ENCODE results near the gene ZNF688. TPM values are rescaled to one million over a fixed set of nuclear protein-coding genes. Genes with fewer than 3 reads are reported as not detected.

The ZNF688 gene
- total RNA-seq, 1 donor from 2014 or later = 9.2 TPM

DNA sequence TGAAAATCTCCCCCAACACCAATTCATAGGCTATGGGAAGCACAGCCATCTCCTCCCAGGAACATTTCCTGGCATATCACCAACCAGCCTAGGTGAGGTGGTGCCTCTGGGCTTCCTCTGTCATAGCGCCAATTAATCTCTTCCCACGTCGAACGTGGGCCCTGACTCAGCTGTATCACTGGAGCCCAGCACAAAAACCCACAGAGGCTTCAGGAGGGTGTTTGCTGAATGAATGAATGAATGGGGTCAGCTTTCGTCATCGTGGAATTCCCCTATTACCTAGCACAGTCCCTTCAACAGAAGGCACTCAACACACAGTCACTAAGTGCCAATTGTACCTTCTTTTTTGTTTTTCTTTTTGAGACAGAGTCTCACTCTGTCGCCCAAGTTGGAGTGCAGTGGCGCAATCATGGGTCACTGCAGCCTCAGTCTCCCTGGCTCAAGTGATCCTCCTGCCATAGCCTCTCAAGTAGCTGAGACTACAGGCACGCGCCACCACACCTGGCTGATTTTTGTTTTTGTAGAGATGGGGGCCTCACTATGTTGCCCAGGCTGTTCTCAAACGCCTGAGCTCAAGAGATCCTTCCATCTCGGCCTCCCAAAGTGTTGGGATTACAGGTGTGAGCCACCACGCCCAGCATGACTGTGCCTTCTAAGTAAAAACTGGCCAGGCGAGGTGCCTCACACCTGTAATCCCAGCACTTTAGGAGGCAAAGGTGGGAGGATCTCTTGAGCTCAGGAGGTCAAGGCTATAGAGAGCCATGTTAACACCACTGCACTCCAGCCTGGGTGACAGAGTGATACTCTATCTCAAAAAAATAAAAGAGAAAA is 4.1 kb downstream of the ZNF688 start:
- Histone ChIP-seq H3K36me3 (ENCODE audit: control insufficient read depth, insufficient read depth, low read length) (no peaks in the 10 kb centered on the region), H3K4me3 (ENCODE audit: low read depth, low read length) (no peak overlapping the region), H3K27me3 (ENCODE audit: control insufficient read depth, insufficient read depth, low read length) (no peaks in the 10 kb centered on the region)
- TF ChIP-seq, protein P1, sequence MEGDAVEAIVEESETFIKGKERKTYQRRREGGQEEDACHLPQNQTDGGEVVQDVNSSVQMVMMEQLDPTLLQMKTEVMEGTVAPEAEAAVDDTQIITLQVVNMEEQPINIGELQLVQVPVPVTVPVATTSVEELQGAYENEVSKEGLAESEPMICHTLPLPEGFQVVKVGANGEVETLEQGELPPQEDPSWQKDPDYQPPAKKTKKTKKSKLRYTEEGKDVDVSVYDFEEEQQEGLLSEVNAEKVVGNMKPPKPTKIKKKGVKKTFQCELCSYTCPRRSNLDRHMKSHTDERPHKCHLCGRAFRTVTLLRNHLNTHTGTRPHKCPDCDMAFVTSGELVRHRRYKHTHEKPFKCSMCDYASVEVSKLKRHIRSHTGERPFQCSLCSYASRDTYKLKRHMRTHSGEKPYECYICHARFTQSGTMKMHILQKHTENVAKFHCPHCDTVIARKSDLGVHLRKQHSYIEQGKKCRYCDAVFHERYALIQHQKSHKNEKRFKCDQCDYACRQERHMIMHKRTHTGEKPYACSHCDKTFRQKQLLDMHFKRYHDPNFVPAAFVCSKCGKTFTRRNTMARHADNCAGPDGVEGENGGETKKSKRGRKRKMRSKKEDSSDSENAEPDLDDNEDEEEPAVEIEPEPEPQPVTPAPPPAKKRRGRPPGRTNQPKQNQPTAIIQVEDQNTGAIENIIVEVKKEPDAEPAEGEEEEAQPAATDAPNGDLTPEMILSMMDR (IDR thresholded peaks at IDR 0.05; ENCODE audit: insufficient read depth, low read length, poor library complexity, severe bottlenecking) = no peak
- no peak for DNase-seq (ENCODE audit: low read depth)

DNA sequence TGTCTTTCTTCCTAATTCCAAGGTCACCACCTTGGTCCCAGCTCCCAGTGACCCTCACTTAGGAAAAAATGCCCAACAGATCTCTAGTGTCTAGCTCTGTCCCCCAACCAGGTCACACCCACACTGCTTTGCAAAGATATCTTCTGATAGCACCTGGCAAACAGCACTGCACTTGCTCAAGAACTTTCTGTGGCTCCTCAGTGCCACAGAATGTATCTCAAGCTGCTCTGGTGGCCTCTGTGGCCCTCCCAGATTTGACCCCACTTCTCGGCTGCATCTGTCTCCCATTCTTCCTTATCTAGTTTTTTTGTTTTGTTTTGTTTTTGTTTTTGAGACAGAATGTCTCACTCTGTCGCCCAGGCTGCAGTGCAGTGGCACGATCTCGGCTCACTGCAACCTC is 5.0 kb downstream of the ZNF688 start:
- Histone ChIP-seq H3K4me3 (ENCODE audit: low read depth, low read length) (no peak overlapping the region), H3K27me3 (ENCODE audit: control insufficient read depth, insufficient read depth, low read length) (no peaks in the 10 kb centered on the region), H3K36me3 (ENCODE audit: control insufficient read depth, insufficient read depth, low read length) (no peaks in the 10 kb centered on the region)
- TF ChIP-seq, protein P1 (IDR thresholded peaks at IDR 0.05; ENCODE audit: insufficient read depth, low read length, poor library complexity, severe bottlenecking) = no peak
- DNase-seq (ENCODE audit: low read depth) = no peak

DNA sequence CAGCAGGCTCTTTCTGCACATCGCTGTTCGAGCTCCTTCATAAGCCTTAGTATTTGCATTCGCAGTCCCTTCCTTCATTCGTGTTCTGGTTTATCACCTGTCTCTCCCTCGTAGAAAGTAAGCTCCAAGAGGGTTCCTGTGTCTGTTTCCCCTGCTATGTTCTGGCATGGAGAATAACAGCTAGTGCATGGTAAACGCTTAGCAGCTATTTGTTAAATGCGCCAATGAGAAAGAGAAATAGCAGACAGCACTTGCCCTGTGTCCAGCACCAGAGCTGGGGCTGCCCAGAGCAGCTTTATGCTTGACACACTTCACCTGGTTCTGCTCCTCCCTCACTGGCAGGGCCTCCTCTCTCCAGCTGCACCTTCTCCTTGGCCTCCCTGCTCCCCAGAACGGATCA is 5.5 kb downstream of the ZNF688 start:
- Histone ChIP-seq H3K36me3 (ENCODE audit: control insufficient read depth, insufficient read depth, low read length) (no peaks in the 10 kb centered on the region), H3K27me3 (ENCODE audit: control insufficient read depth, insufficient read depth, low read length) (no peaks in the 10 kb centered on the region), H3K4me3 (ENCODE audit: low read depth, low read length) (no peak overlapping the region)
- TF ChIP-seq, protein P1 (IDR thresholded peaks at IDR 0.05; ENCODE audit: insufficient read depth, low read length, poor library complexity, severe bottlenecking) = no peak
- DNase-seq (ENCODE audit: low read depth) = no peak

DNA sequence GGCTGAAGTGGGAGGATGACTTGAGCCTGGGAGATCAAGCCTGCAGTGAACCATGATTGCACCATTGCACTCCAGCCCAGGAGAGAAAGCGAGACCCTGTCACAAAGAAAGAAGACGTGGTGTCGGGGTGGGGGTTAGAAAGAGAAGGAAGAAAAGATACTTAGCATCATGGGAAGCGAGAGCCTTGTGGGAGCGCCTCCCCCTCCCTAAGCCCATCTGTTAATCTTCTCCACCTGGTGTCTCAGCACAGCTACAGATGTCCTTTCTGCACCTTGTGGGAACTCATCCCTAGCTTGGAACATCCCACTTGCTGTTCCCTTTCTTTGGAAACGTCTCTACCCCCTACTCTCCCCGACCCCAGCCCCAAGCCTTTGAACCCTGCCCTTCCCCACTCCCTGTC is 6.0 kb downstream of the ZNF688 start:
- H3K36me3 ChIP-seq (ENCODE audit: control insufficient read depth, insufficient read depth, low read length) = no peaks in the 10 kb centered on the region
- DNase-seq (ENCODE audit: low read depth) = no peak
- no peak overlapping the region for H3K4me3 ChIP-seq (ENCODE audit: low read depth, low read length)
- no peaks in the 10 kb centered on the region for H3K27me3 ChIP-seq (ENCODE audit: control insufficient read depth, insufficient read depth, low read length)
- TF ChIP-seq, protein P1 (IDR thresholded peaks at IDR 0.05; ENCODE audit: insufficient read depth, low read length, poor library complexity, severe bottlenecking) = no peak

DNA sequence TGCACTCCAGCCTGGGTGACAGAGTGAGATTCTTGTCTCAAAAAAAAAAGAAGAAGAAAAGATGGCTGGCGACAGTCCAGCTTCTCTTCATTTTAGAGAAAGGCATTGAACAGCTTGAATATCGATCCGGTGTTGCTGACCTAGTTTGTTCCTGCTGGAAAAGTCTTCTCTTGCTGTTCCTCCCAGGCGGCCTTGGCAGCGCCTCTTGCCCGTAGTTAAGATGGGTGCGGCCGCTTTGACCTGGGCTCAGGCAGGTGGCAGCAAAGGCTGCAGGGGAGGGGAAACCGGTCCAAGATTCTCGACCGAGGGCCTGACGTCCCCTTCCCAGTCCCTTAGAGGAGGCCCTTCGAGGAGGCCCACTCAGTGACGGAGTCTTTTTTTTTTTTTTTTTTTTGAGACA is 9.5 kb downstream of the ZNF688 start:
- TF ChIP-seq, protein P1 (IDR thresholded peaks at IDR 0.05; ENCODE audit: insufficient read depth, low read length, poor library complexity, severe bottlenecking) = no peak
- H3K27me3 ChIP-seq (ENCODE audit: control insufficient read depth, insufficient read depth, low read length) = no peaks in the 10 kb centered on the region
- no peak overlapping the region for H3K4me3 ChIP-seq (ENCODE audit: low read depth, low read length)
- DNase-seq (ENCODE audit: low read depth) = no peak
- no peaks in the 10 kb centered on the region for H3K36me3 ChIP-seq (ENCODE audit: control insufficient read depth, insufficient read depth, low read length)
